D721Med (cell line): Measurements from ENCODE around the gene WWC1.

Source experiments
- DNase-seq: peaks from one replicate; pipeline ENCODE4 v3.0.0; 2011; ENCODE audit warnings: low spot score; ENCODE audit not compliant: insufficient read length
- FAIRE-seq: peaks from 2 replicates; lab custom pipeline; 2011; peaks lifted over from hg19 to GRCh38; lab: Jason Lieb, UNC
- TF ChIP-seq, protein P1 (sequence below): IDR thresholded peaks from 2 replicates; pipeline ENCODE4 v1.5.1; 2012; ENCODE audit warnings: mild to moderate bottlenecking, control low read depth; ENCODE audit not compliant: insufficient read depth; ENCODE audit errors: missing control alignments

The WWC1 gene

DNA sequence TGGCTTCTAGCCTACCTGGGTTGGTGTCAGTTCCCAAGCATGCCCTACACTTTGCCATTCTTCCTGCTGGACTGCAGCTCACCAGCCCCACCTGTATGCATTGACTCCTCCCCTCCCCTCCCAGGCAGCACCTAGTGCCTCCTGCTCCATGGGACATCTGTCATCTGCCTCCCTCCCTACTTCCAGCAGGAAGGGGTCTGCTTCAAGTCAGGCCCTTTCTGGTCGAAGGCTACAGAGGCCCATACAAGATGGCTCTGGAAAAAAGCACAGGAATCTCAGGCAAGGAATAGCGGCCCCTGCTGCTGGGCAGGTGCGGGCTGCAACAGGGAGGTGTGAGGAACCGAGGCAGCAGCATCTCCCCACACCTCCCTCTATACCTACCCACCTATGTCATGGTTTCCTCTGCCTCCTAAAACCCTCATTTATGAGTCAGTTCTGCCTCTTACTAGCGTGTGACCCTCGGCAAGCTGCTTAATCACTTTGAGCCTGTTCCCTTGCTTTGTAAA lies 19.7 kb downstream of the WWC1 start:
- no peak for FAIRE-seq

GRCh38 chr5:168312606-168313295 lies 21.3 kb downstream of the WWC1 start:
- FAIRE-seq (no peak), DNase-seq (no peak)
- TF ChIP-seq, protein P1, sequence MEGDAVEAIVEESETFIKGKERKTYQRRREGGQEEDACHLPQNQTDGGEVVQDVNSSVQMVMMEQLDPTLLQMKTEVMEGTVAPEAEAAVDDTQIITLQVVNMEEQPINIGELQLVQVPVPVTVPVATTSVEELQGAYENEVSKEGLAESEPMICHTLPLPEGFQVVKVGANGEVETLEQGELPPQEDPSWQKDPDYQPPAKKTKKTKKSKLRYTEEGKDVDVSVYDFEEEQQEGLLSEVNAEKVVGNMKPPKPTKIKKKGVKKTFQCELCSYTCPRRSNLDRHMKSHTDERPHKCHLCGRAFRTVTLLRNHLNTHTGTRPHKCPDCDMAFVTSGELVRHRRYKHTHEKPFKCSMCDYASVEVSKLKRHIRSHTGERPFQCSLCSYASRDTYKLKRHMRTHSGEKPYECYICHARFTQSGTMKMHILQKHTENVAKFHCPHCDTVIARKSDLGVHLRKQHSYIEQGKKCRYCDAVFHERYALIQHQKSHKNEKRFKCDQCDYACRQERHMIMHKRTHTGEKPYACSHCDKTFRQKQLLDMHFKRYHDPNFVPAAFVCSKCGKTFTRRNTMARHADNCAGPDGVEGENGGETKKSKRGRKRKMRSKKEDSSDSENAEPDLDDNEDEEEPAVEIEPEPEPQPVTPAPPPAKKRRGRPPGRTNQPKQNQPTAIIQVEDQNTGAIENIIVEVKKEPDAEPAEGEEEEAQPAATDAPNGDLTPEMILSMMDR: no peak

More for the DNA sequence above, 19.7 kb downstream of the WWC1 start:
- no peak for DNase-seq
- TF ChIP-seq, protein P1: no peak

GRCh38 chr5:168313596-168314204 lies 22.3 kb downstream of the WWC1 start:
- TF ChIP-seq, protein P1: no peak
- DNase-seq (no peak), FAIRE-seq (no peak)

- TF ChIP-seq, protein P1: no peak
- FAIRE-seq: no peak
- DNase-seq: no peak
Observed at GRCh38 chr5:168314735-168315411, 23.4 kb downstream of the WWC1 start.

DNA sequence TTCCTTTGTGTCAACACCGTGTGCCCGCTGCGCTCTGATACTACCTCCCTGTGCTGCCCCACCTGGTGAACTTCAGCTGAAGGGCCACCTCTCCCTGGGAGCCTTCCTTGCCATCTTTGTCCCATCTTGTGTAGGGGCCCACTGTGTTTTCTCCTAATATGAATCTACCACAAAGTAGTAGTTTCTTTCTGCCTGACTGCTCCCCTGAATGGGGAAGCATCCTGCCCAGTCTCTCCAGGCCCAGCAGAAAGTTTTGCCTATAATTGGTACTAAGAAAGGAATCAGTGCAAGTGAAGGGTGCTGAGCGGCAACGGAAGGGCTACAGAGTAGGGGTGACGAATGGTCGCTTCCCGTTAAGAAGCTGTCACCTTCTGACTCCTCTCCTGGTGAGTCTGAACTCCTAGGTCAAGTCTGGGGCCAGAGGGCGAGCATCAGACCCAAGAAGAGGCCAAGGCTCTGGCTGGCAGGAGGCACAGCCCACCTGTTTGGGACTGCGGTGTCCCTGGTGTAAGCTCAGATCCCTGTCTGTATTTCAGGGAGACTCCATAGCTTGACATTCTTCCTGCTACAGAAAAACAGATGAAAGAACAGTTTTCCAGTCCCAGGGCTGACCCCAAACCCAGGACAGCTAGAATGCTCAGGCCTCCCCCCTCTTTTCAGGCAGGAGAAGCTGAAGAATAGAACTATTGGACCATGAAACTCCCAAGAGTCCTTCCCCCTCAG lies 24.1 kb downstream of the WWC1 start:
- DNase-seq (no peak), FAIRE-seq (no peak)
- TF ChIP-seq, protein P1: no peak

GRCh38 chr5:168316139-168316578 lies 24.7 kb downstream of the WWC1 start:
- no peak for FAIRE-seq
- no peak for DNase-seq
- TF ChIP-seq, protein P1: no peak
